WTC11 (cell line): ENCODE data around the gene RANGAP1. TPM values are rescaled to one million over a fixed set of nuclear protein-coding genes. Genes with fewer than 3 reads are reported as not detected.

Experiments
- ATAC-seq: fragments of 200-7000 bp; cut with Tn5 transposase; 2 replicates; pipeline ENCODE4 v1.10.0; 2021; ENCODE audit warnings: mild to moderate bottlenecking, moderate library complexity
- CTCF ChIA-PET: fragments of 300-600 bp; sonication (Branson Sonifier 250); formaldehyde crosslinking; loops from one replicate; lab custom pipeline; 2021; ENCODE audit warnings: antibody characterized with exemption; lab: Charles Lee
- POLR2A ChIA-PET: fragments of 350-600 bp; sonication (Branson Sonifier 250); formaldehyde crosslinking; loops from one replicate; lab custom pipeline; 2021; ENCODE audit warnings: antibody characterized with exemption; lab: Charles Lee
- DNase-seq: peaks from one replicate; pipeline ENCODE4 v3.0.0; 2021; ENCODE audit warnings: low spot score
- H3K27ac Mint-ChIP-seq: 2 replicates; pipeline ENCODE4 v1.8.0; 2021; ENCODE audit warnings: mixed read lengths
- H3K27me3 Mint-ChIP-seq: 2 replicates; pipeline ENCODE4 v1.8.0; 2021; ENCODE audit warnings: low read depth, mild to moderate bottlenecking, moderate library complexity, mixed read lengths
- H3K36me3 Mint-ChIP-seq: 2 replicates; pipeline ENCODE4 v1.8.0; 2021; ENCODE audit warnings: mixed read lengths
- H3K4me1 Mint-ChIP-seq: 2 replicates; pipeline ENCODE4 v1.8.0; 2022; ENCODE audit warnings: mixed read lengths
- H3K4me3 Mint-ChIP-seq: 2 replicates; pipeline ENCODE4 v1.8.0; 2021; ENCODE audit warnings: mild to moderate bottlenecking, moderate library complexity, mixed read lengths
- H3K9me3 Mint-ChIP-seq: 2 replicates; pipeline ENCODE4 v1.8.0; 2021; ENCODE audit warnings: mixed read lengths
- AFF4 ChIP-seq: sonication (generic); formaldehyde crosslinking; IDR thresholded peaks from 2 replicates; pipeline ENCODE4 v1.8.1; 2023; ENCODE audit warnings: mild to moderate bottlenecking, missing genetic modification reagents, borderline replicate concordance
- E2F5 ChIP-seq: sonication (generic); formaldehyde crosslinking; IDR thresholded peaks from 2 replicates; pipeline ENCODE4 v1.8.1; 2022; ENCODE audit warnings: mild to moderate bottlenecking, moderate library complexity, missing genetic modification reagents
- EMX1 ChIP-seq: fragments of 250-450 bp; sonication (Bioruptor Pico); IDR thresholded peaks from 2 replicates; pipeline ENCODE4 v1.8.0; 2021; ENCODE audit warnings: mild to moderate bottlenecking
- ETV6 ChIP-seq: sonication (generic); formaldehyde crosslinking; IDR thresholded peaks from 2 replicates; pipeline ENCODE4 v1.8.1; 2022; ENCODE audit warnings: mild to moderate bottlenecking, missing genetic modification reagents
- GABPB1 ChIP-seq: sonication (generic); formaldehyde crosslinking; IDR thresholded peaks from 2 replicates; pipeline ENCODE4 v1.8.1; 2023; ENCODE audit warnings: mild to moderate bottlenecking, missing genetic modification reagents
- MAX ChIP-seq: sonication (generic); formaldehyde crosslinking; IDR thresholded peaks from 2 replicates; pipeline ENCODE4 v1.8.0; 2022; ENCODE audit warnings: mild to moderate bottlenecking, missing genetic modification reagents
- MXD4 ChIP-seq: fragments of 250-450 bp; sonication (Bioruptor Pico); IDR thresholded peaks from 2 replicates; pipeline ENCODE4 v1.8.0; 2021; ENCODE audit warnings: mild to moderate bottlenecking, moderate library complexity, borderline replicate concordance
- PRRX2 ChIP-seq: fragments of 250-450 bp; sonication (Bioruptor Pico); IDR thresholded peaks from 2 replicates; pipeline ENCODE4 v1.8.0; 2021; ENCODE audit warnings: mild to moderate bottlenecking
- RORB ChIP-seq: fragments of 250-450 bp; sonication (Bioruptor Pico); IDR thresholded peaks from 2 replicates; pipeline ENCODE4 v1.9.0; 2021; ENCODE audit warnings: mild to moderate bottlenecking
- SP1 ChIP-seq: sonication (generic); formaldehyde crosslinking; conservative IDR thresholded peaks from 2 replicates; pipeline ENCODE4 v1.8.1; 2022; ENCODE audit warnings: missing genetic modification reagents
- TEAD4 ChIP-seq: sonication (generic); formaldehyde crosslinking; IDR thresholded peaks from 2 replicates; pipeline ENCODE4 v1.8.0; 2022; ENCODE audit warnings: mild to moderate bottlenecking, missing genetic modification reagents
- ZNF423 ChIP-seq: fragments of 250-450 bp; sonication (Bioruptor Pico); IDR thresholded peaks from 2 replicates; pipeline ENCODE4 v2.1.2; 2022; ENCODE audit warnings: mild to moderate bottlenecking, moderate library complexity
- ZSCAN18 ChIP-seq: fragments of 250-450 bp; sonication (Bioruptor Pico); IDR thresholded peaks from 2 replicates; pipeline ENCODE4 v2.1.2; 2022; ENCODE audit warnings: mild to moderate bottlenecking, moderate library complexity
- total RNA-seq: library from RNA; stranded (reverse); gene quantifications from 3 replicates; pipeline ENCODE4 v1.2.3, GENCODE V29; 2021
- TF ChIP-seq, protein P1 (sequence below): sonication (generic); formaldehyde crosslinking; IDR thresholded peaks from 2 replicates; pipeline ENCODE4 v1.8.0; 2023; ENCODE audit warnings: missing genetic modification reagents, mild to moderate bottlenecking, borderline replicate concordance
- TF ChIP-seq, protein P2 (sequence below): fragments of 200-600 bp; IDR thresholded peaks from 2 replicates; pipeline ENCODE4 v1.8.0; 2022; ENCODE audit warnings: antibody characterized with exemption
- TF ChIP-seq, protein P3 (sequence below): sonication (generic); formaldehyde crosslinking; IDR thresholded peaks from 2 replicates; pipeline ENCODE4 v1.8.1; 2022; ENCODE audit warnings: low read depth, missing genetic modification reagents, borderline replicate concordance

Gene RANGAP1
- total RNA-seq, 1 experiment from 2014 or later: 160 TPM

GRCh38 chr22:41301085-41302020 is 15.4 kb upstream of the RANGAP1 start, which contains the start of gene ZC3H7B:
Gene ZC3H7B (plus strand): TSS chr22:41301525. CDS start chr22:41320661, 19,136 bp downstream.
- peaks cover 18% of the 10 kb centered on the region for H3K4me1 Mint-ChIP-seq
- POLR2A ChIA-PET: interaction anchor here (0.5 to 2.8 kb wide), 7 partner anchors 8 to 349 kb away, joined by 3 to 10 read pairs (median 3); partner anchors contain the start of genes RANGAP1 and TEF
- H3K36me3 Mint-ChIP-seq: peaks cover 6% of the 10 kb centered on the region
- CTCF ChIA-PET: interaction anchor here (0.8 to 2.3 kb wide), 11 partner anchors 9 to 223 kb away, joined by 3 to 10 read pairs (median 6); partner anchors contain the start of genes RANGAP1 and TEF
- no peaks in the 10 kb centered on the region for H3K9me3 Mint-ChIP-seq
- peak within 1 kb of the TSS; percentile 74 for H3K4me3 Mint-ChIP-seq
- ATAC-seq (peak; percentile 89), DNase-seq (peak; percentile 83)
- TF ChIP-seq ZNF423 (peak; percentile 62), MXD4 (CRISPR knock-in tag) (no peak), SP1 (CRISPR knock-in tag) (peak; percentile 53; the same call in 1 of the 2 replicates), EMX1 (no peak), GABPB1 (CRISPR knock-in tag) (peak; percentile 38; the same call in 1 of the 2 replicates), ZSCAN18 (no peak), TEAD4 (CRISPR knock-in tag) (no peak), MAX (CRISPR knock-in tag) (peak; percentile 55; the same call in 1 of the 2 replicates), AFF4 (CRISPR knock-in tag) (no peak), ETV6 (no peak), E2F5 (CRISPR knock-in tag) (no peak), PRRX2 (CRISPR knock-in tag) (no peak), RORB (CRISPR knock-in tag) (no peak)
- TF ChIP-seq, protein P1, sequence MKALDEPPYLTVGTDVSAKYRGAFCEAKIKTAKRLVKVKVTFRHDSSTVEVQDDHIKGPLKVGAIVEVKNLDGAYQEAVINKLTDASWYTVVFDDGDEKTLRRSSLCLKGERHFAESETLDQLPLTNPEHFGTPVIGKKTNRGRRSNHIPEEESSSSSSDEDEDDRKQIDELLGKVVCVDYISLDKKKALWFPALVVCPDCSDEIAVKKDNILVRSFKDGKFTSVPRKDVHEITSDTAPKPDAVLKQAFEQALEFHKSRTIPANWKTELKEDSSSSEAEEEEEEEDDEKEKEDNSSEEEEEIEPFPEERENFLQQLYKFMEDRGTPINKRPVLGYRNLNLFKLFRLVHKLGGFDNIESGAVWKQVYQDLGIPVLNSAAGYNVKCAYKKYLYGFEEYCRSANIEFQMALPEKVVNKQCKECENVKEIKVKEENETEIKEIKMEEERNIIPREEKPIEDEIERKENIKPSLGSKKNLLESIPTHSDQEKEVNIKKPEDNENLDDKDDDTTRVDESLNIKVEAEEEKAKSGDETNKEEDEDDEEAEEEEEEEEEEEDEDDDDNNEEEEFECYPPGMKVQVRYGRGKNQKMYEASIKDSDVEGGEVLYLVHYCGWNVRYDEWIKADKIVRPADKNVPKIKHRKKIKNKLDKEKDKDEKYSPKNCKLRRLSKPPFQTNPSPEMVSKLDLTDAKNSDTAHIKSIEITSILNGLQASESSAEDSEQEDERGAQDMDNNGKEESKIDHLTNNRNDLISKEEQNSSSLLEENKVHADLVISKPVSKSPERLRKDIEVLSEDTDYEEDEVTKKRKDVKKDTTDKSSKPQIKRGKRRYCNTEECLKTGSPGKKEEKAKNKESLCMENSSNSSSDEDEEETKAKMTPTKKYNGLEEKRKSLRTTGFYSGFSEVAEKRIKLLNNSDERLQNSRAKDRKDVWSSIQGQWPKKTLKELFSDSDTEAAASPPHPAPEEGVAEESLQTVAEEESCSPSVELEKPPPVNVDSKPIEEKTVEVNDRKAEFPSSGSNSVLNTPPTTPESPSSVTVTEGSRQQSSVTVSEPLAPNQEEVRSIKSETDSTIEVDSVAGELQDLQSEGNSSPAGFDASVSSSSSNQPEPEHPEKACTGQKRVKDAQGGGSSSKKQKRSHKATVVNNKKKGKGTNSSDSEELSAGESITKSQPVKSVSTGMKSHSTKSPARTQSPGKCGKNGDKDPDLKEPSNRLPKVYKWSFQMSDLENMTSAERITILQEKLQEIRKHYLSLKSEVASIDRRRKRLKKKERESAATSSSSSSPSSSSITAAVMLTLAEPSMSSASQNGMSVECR (CRISPR knock-in tag): 0 out of 2 replicates have a peak, but pooled peaks have one; percentile 34
- TF ChIP-seq, protein P2, sequence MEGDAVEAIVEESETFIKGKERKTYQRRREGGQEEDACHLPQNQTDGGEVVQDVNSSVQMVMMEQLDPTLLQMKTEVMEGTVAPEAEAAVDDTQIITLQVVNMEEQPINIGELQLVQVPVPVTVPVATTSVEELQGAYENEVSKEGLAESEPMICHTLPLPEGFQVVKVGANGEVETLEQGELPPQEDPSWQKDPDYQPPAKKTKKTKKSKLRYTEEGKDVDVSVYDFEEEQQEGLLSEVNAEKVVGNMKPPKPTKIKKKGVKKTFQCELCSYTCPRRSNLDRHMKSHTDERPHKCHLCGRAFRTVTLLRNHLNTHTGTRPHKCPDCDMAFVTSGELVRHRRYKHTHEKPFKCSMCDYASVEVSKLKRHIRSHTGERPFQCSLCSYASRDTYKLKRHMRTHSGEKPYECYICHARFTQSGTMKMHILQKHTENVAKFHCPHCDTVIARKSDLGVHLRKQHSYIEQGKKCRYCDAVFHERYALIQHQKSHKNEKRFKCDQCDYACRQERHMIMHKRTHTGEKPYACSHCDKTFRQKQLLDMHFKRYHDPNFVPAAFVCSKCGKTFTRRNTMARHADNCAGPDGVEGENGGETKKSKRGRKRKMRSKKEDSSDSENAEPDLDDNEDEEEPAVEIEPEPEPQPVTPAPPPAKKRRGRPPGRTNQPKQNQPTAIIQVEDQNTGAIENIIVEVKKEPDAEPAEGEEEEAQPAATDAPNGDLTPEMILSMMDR: no peak
- TF ChIP-seq, protein P3, sequence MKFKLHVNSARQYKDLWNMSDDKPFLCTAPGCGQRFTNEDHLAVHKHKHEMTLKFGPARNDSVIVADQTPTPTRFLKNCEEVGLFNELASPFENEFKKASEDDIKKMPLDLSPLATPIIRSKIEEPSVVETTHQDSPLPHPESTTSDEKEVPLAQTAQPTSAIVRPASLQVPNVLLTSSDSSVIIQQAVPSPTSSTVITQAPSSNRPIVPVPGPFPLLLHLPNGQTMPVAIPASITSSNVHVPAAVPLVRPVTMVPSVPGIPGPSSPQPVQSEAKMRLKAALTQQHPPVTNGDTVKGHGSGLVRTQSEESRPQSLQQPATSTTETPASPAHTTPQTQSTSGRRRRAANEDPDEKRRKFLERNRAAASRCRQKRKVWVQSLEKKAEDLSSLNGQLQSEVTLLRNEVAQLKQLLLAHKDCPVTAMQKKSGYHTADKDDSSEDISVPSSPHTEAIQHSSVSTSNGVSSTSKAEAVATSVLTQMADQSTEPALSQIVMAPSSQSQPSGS (CRISPR knock-in tag): no peak
- no peaks in the 10 kb centered on the region for H3K27me3 Mint-ChIP-seq
- peak within 1 kb of the TSS; percentile 6; the same call in 1 of the 2 replicates for H3K27ac Mint-ChIP-seq
